AG04449 (cell line): Measurements from ENCODE around the gene TAT.

Experiments
- CTCF ChIA-PET: fragments of 350-600 bp; formaldehyde crosslinking; extraction: SDS; loops from one replicate; lab custom pipeline; 2021; ENCODE audit warnings: antibody characterized with exemption; lab: Yijun Ruan, JAX
- POLR2A ChIA-PET: fragments of 400-600, 350-600 bp; formaldehyde crosslinking; extraction: SDS; loops from one replicate; lab custom pipeline; 2020; ENCODE audit warnings: antibody characterized with exemption, inconsistent platforms; lab: Yijun Ruan, JAX
- DNase-seq: peaks from one replicate; pipeline ENCODE4 v3.0.0-alpha.2; 2010; ENCODE audit warnings: low read depth, low spot score
- H3K4me3 ChIP-seq: 2 replicates; pipeline ENCODE4 v1.5.1; 2011; ENCODE audit warnings: low read depth, mild to moderate bottlenecking, control low read depth, low read length
- CTCF ChIP-seq: IDR thresholded peaks from one replicate; pipeline ENCODE4 v1.5.1; 2011; ENCODE audit warnings: mild to moderate bottlenecking, moderate library complexity, low read length, control low read depth, inconsistent platforms; ENCODE audit not compliant: insufficient read depth; ENCODE audit errors: missing control alignments

The TAT gene

GRCh38 chr16:71526111-71526631, 50.7 kb downstream of the TAT start, which contains the start of gene CHST4:
TSS of gene CHST4 (plus strand) at chr16:71526426. CDS start at chr16:71536678, 10,252 bp downstream.
- H3K4me3 ChIP-seq, result peak within 1 kb of the TSS; percentile 12; the same call in 1 of the 2 replicates
- no peak for DNase-seq
- ChIA-PET CTCF (interaction anchor here (1.0 to 3.2 kb wide), 5 partner anchors 13 to 113 kb away, joined by 3 to 18 read pairs (median 8); no protein-coding TSS in a partner anchor), POLR2A (no interaction called here)
- TF ChIP-seq CTCF, result no peak

- no peak for TF ChIP-seq CTCF
- ChIA-PET CTCF (interaction anchor here (0.6 to 3.2 kb wide), 3 partner anchors 14 to 23 kb away, joined by 3 to 18 read pairs (median 3); no protein-coding TSS in a partner anchor), POLR2A (no interaction called here)
- no peak overlapping the region for H3K4me3 ChIP-seq
- DNase-seq, result no peak
Observed at GRCh38 chr16:71524566-71525553, 52.0 kb downstream of the TAT start.

DNA sequence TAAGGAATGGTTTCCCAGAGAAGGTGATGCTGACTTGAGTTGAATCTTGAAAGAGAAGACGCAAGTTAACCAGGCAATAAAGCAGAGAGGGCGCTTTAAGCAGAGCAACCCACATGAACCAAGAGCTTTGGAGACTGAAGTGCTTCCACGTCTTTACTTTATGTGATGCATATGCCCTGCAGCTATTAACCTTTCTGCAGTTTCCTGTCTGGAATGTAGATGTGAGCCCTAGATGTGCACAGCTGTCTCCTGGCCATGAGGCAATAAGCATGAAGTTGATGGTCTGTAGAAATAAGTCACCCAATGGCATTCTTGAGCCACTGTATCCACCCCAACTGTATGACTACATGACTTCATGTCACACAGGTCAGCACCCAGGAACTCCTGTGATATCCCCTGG, 56.3 kb downstream of the TAT start:
- no peak overlapping the region for H3K4me3 ChIP-seq
- no peak for DNase-seq
- CTCF ChIA-PET, result interaction anchor here (1.1 kb wide), 1 partner anchor 21 kb away, joined by 4 read pairs; no protein-coding TSS in a partner anchor
- TF ChIP-seq CTCF, result no peak
- POLR2A ChIA-PET, result no interaction called here
